GM20000 (cell line): ENCODE results near the gene TIPARP.

Source experiments
- DNase-seq: peaks from one replicate; pipeline ENCODE4 v3.0.0; 2012; ENCODE audit warnings: low spot score
- CTCF ChIP-seq: IDR thresholded peaks from 2 replicates; pipeline ENCODE4 v1.5.1; 2012; ENCODE audit warnings: mild to moderate bottlenecking, control low read depth; ENCODE audit errors: extremely low read depth, missing control alignments

Gene TIPARP

GRCh38 chr3:156726456-156726855, 52.1 kb downstream of the TIPARP start:
- TF ChIP-seq CTCF, result no peak

GRCh38 chr3:156727519-156728205, 53.3 kb downstream of the TIPARP start:
- TF ChIP-seq CTCF, result no peak
- DNase-seq, result peak; percentile 37

More at GRCh38 chr3:156726456-156726855, 52.1 kb downstream of the TIPARP start:
- DNase-seq, result no peak

GRCh38 chr3:156728267-156728985, 54.0 kb downstream of the TIPARP start:
- no peak for TF ChIP-seq CTCF
- DNase-seq, result no peak

- DNase-seq, result no peak
- TF ChIP-seq CTCF, result no peak
Measured at GRCh38 chr3:156729460-156730179, 55.2 kb downstream of the TIPARP start.

- TF ChIP-seq CTCF, result no peak
- no peak for DNase-seq
Measured at GRCh38 chr3:156731813-156732212, 57.4 kb downstream of the TIPARP start.

GRCh38 chr3:156732261-156732660, 57.9 kb downstream of the TIPARP start:
- TF ChIP-seq CTCF, result no peak
- DNase-seq, result no peak
